GM19438 (cell line): ENCODE measurements around the gene ZCCHC2.

Source experiments
- ATAC-seq: cut with Tn5 transposase; IDR thresholded peaks from one replicate; pipeline ENCODE4 v1.9.1; 2021; ENCODE audit warnings: low read depth; ENCODE audit not compliant: unreplicated experiment

Gene ZCCHC2

DNA sequence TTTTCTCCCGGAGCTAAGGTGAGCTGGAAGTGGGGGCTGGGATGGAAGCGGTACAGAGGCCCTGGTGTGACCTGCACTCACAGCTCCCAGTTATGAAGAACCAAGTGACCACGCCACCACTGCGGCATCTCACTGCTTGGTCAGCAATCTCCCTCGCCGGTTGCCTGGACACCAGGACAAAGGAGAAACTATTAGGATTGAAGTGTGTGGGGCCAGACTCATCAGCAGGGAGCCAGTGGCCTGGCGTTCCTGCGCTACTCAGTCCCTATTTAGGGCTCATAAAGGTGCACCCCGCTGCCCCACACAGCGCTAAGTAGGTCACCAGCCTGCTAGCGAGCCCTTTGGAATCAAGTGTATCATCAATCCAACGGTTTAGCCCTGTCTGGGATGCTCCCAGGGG is 82.9 kb downstream of the ZCCHC2 start:
- ATAC-seq: no peak

DNA sequence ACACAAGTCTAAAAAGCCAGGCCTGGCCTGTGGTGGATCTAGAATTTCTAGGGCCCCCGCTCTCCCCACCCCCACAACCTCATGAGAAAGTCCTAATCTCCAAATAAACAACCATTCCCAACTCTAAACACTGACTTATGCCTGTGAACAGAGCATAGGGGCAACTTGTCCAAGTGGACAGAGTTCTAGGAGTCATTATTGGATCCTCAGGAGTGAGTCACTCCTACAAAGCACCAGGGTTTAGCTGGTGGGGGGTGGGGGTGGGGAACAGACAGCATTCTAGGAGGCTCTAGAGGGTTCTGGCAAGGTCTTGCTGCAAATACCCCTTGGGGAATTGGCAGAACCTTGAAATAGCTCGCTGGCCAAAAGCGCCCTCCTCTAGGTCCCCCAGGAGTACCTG is 83.3 kb downstream of the ZCCHC2 start:
- ATAC-seq: no peak

DNA sequence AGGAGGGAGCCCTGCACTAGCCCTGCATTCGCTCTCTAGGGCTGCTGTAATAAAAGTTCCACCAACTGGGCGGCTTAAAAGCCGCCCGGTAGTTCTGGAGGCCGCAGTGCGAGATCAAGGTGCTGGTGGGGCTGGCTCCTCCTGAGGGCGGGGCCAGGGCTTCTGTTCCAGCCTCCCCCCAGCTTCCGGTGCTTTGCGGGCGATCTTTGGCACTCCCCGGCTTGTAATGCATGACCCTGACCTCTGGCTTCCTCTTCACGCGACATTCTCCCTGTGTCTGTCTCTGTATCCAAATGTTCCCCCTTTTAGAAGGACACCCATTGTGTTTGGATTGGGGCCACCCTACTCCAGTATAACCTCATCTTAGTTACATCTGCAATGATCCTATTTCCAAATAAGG is 84.5 kb downstream of the ZCCHC2 start:
- no peak for ATAC-seq

DNA sequence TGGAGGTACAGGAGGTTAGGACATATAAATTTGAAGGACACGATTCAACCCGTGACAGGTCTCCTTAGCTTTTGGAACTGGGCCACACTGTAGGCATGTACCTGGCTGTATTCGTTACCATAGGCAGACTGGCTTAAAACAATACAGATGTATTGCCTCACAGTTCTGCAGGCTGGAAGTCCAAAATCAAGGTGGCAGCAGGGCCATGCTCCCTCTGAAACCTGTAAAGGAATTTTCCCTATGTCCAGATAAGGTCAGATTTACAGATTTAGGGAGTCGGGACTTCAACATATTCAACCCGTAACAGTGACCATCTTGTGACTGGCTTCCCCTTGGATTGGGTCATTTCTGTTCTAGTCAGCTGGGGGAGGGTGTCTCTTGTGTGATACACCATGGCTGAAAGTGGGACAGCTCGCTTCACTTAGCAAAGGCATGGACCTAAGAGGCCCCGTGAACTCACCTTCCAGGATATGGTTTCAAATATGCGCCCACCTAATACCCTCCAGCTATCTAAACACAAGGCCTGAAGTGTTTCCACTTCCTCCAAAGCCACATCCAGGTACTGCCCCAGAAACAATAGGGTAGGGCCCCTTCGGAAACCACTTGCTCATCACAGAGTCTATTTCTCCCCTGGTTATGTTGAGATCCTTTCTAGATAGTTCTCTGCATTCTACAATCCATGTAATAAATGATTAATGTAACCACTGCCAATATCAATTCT is 85.0 kb downstream of the ZCCHC2 start:
- no peak for ATAC-seq

- no peak for ATAC-seq
Observed at GRCh38 chr18:62609764-62610163, 86.9 kb downstream of the ZCCHC2 start.

DNA sequence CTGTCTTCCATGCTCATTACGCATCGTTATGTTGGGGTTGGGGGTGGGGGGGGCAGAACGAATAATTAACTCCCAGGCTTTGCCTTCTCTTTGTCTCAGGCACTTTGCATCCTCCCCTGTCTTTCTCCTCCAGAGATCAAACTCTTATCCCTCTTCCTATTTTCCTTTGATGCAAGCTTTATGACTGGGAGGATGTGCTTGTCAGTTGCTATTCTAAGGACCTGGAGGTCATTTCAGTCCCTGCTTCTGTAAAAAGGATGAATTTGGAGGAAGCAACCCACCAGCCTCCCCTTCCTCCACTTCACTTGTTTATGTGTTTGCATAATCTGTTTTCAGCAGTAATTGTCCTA is 87.5 kb downstream of the ZCCHC2 start:
- no peak for ATAC-seq

- ATAC-seq: no peak
Observed at GRCh38 chr18:62610701-62611411, 88.0 kb downstream of the ZCCHC2 start.

GRCh38 chr18:62611453-62612288 is 88.8 kb downstream of the ZCCHC2 start:
- ATAC-seq: no peak

GRCh38 chr18:62612289-62612645 is 89.4 kb downstream of the ZCCHC2 start:
- no peak for ATAC-seq

DNA sequence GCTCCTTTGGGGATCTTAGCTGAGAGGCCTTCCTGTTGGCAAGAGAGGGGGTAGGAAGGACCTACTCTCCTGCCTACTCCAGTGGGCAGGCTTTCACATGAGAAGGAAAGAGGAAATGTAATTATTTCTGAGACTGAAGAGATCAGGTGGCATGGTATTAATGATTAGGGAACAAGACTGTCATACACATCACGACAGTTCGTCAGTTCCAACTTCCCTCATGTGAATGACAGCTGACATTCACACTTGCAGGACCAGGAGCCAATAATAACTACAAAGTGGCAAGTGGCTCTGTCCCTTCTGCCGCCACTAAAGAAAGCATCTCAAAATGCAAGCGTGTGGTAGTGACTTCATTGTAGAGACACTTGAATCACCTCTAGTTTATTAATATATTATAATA is 90.0 kb downstream of the ZCCHC2 start:
- ATAC-seq: no peak

DNA sequence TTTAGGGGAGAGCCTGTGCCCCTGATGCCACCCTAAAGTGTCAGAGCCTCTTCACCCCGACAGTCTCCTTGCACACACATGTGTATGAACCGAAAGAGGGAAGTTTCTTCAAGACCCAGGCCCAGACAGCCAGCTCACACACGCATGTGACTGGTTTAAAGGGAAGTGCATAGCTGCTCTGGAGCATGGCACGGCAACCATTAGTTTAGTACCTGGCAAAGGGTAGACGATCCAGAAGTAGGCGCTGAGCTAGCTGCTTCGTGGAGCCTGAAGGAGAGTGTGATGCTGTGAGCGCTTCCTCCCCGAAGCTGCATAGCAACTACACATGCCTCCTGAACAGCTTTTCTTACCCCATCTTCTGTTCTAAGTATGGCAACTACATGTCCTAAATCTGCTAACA is 91.7 kb downstream of the ZCCHC2 start:
- ATAC-seq: no peak

- ATAC-seq: no peak
Observed at GRCh38 chr18:62616331-62616805, 93.5 kb downstream of the ZCCHC2 start.

DNA sequence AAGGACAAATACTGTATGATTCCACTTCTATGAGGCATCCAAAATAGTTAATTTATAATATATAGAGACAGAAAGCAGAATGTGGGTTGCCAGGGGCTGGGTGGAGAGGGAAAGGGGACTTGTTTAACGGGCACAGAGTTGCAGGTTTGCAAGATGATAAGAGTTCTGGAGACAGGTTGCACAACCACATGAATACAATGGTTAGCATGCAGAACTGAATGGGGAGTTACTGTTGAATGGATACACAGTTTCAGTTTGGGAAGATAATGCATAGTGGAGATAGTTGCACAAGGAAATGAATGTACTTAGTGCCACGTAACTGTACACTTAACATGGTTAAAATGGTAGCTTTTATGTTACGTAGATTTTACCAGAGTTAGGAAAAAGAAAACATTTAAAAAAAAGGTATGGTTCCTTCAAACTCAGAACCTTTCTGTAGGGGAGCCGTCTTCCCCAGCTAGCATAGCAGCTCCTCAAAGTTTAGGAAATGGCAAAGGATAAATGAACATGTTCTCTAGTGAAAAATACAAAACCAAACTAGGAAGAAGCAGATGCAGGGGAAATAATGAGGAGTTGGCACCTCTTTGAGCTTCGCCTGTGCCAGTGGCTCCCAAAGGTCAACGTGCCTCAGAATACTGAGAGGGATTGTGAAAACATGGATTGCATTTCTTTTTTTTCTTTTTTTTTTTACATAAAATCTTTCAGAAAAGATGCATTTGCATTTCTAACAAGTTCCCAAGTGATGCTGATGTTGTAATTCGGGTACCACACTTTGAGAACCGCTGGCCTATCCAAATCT is 95.2 kb downstream of the ZCCHC2 start:
- no peak for ATAC-seq

- no peak for ATAC-seq
Observed at GRCh38 chr18:62618735-62619134, 95.9 kb downstream of the ZCCHC2 start.

DNA sequence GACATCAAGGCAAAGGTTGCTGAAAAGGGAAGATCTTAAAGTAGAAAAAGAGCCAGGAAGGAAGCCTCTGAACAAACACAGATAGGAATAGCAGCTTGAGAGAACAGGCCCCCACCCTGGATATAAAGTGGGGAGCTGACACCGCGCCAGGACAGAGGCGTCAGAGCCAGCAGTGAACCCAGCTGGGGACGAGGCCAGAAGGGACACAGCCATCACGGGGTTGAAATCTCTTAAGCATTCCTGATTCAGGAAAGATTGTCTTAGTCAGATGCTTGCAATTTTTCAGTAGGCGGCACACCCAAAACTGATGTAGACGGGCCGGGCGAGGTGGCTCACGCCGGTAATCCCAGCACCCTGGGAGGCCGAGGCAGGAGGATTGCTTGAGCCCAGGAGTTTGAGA is 98.7 kb downstream of the ZCCHC2 start:
- no peak for ATAC-seq

DNA sequence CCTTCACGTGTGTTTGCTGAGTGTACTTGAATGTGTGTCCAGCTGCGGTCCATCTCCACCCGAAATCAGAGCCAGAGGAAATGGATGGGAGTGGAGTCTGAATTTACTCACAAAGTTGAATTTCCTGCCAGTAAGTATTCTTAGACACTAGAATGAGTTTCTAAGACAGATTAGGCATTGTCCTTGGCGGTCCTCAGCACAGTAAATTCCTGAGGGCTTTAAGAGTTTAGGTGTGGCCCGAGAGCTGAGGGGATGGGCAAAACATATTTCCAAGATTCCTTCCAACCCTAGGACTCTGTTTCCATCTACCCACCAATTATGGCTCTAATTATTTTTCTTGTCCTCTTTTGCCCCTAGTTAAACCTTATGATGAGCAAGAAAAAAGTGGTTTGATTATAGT is 102.2 kb downstream of the ZCCHC2 start:
- no peak for ATAC-seq
